ENCODE results near the gene TSC2.

TSC2 gene

GRCh38 chr16:2061526-2061925, 13.7 kb downstream of the TSC2 start:
- no peak for TF ChIP-seq CTCF (IDR thresholded peaks at IDR 0.05; ENCODE audit: insufficient read depth, low read depth, low read length, missing control alignments)
- no peak overlapping the region for H3K4me3 ChIP-seq (ENCODE audit: low read depth, low read length)
- DNase-seq (ENCODE audit: low read depth) = no peak

GRCh38 chr16:2062801-2063200, 15.0 kb downstream of the TSC2 start:
- TF ChIP-seq CTCF (IDR thresholded peaks at IDR 0.05; ENCODE audit: insufficient read depth, low read depth, low read length, missing control alignments) = no peak
- H3K4me3 ChIP-seq (ENCODE audit: low read depth, low read length) = no peak overlapping the region
- DNase-seq (ENCODE audit: low read depth) = no peak

GRCh38 chr16:2063861-2064260, 16.1 kb downstream of the TSC2 start:
- TF ChIP-seq CTCF (IDR thresholded peaks at IDR 0.05; ENCODE audit: insufficient read depth, low read depth, low read length, missing control alignments) = no peak
- no peak overlapping the region for H3K4me3 ChIP-seq (ENCODE audit: low read depth, low read length)
- no peak for DNase-seq (ENCODE audit: low read depth)

- TF ChIP-seq CTCF (IDR thresholded peaks at IDR 0.05; ENCODE audit: insufficient read depth, low read depth, low read length, missing control alignments) = no peak
- no peak for DNase-seq (ENCODE audit: low read depth)
- H3K4me3 ChIP-seq (ENCODE audit: low read depth, low read length) = no peak overlapping the region
These were observed 16.7 kb downstream of the TSC2 start for GRCh38 chr16:2064368-2064945.

- no peak overlapping the region for H3K4me3 ChIP-seq (ENCODE audit: low read depth, low read length)
- no peak for TF ChIP-seq CTCF (IDR thresholded peaks at IDR 0.05; ENCODE audit: insufficient read depth, low read depth, low read length, missing control alignments)
- DNase-seq (ENCODE audit: low read depth) = no peak
These were observed 18.4 kb downstream of the TSC2 start for GRCh38 chr16:2066139-2066538.

GRCh38 chr16:2070576-2071453, 23.0 kb downstream of the TSC2 start:
- H3K4me3 ChIP-seq (ENCODE audit: low read depth, low read length) = no peak overlapping the region
- no peak for DNase-seq (ENCODE audit: low read depth)
- TF ChIP-seq CTCF (IDR thresholded peaks at IDR 0.05; ENCODE audit: insufficient read depth, low read depth, low read length, missing control alignments) = no peak
